T-helper 9 cell (primary cell): Measurements from ENCODE around the gene JTB.

Experiments used
- DNase-seq: peaks from one replicate; pipeline ENCODE4 v3.0.0-alpha.2; 2020

The JTB gene

DNA sequence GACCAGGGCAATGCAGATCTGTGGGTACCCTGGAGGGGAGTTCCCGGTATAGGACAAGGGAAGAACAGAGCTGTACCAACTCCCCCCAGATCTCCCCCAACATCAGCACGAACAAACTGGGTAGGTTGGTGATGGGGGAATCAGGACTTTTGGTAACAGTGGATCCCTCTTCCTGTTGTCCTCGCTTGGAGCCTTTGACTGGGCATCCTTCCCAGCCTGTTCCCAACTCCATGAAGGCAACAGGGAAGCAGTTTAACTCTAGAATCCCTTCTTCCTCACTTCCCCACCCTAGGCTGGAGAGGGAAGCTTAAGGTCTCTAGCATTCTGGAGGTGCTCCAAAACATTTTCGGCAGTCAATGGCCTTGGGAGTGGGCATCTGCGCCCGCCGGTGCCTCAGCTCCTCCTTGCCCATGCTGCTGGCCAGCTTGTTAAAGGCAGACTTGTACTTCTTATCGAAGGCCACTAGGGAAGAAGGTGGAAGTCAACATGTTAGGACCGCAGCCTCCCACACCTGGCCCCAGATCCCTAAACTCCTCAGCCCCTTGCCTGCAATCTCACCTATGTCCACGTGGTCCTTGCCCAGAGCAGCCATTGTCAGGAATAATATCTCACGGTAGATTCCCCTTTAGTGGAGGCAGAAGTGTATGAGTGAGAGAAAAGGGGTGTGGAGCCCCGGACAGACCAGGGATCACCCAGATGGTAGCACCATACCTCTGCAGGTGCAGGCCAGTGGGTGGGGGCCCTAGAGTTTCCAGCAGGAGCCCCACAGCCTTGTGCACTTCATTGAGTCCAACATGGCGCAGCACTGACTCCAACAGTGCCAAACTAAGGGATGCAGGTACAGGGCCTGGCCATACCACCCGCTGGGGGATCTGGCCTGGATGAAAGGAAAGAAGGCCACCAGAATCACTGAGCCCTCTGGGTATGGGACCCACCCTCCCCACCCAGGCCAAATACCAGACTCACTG is 47.2 kb downstream of the JTB start:
- no peak for DNase-seq

DNA sequence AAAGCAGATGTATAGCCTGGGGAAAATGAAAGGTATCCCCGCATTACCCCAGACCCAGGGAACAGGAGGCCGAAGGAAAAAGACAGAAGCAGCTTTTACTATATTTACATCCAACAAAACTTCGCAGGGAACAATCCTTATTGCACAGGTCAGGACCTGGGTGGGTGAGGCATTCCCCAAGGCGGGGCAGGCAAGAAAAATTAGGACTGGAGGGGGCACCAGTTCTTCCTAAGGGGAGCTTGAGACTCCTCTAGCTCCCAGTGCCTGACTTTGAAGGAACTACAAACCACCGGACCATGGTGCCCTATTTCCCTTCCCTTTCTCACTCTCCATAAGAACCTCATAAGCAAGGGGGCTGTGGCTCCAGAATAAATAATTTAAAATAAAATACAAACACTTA is 48.0 kb downstream of the JTB start:
- DNase-seq, result no peak

DNA sequence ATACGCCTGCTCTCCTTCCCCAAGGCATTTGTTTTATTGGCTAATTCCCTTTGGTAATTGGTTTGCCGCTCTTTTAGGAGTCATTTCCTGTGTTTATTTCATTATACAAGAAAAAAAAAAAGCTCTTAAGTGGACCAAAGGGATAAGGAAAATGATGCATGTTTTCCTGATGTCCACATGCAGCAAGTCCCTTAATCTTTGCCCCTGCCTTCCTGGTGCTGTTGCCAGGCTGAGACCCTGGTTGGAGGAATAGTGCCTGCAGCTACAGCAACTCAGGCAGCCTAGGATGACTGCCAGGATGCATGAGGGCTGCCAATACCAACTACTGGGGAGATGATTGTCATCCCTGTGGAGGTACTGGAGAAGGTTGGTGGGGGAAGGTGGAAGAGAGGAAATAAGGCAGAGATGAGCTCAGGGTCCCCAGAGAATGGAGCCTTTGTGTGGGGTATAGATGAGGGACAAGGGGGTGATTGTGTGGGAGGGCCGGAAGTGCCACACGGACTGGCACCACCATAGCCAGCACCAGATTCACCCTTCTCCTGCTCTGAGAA is 48.6 kb downstream of the JTB start:
- no peak for DNase-seq

DNA sequence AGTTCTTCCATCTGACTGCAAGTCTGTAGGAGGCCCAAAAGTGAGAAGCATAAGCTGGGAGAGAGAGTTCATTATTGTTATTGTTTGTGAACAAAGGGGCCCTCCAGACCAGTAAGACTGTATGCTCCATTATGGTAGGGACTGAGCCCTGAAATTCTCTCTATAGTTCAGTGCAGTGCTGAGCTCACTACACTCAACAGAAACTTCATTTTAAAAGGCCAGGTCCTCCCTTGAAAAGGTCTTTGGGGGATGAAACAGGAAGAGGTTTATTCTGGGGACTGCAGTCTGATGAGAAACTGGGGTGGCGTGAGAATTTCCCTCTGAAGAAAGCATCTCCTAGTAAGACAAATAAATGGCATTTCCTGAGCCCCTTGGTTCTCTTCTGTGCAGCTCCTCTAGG is 49.2 kb downstream of the JTB start:
- DNase-seq, result no peak

DNA sequence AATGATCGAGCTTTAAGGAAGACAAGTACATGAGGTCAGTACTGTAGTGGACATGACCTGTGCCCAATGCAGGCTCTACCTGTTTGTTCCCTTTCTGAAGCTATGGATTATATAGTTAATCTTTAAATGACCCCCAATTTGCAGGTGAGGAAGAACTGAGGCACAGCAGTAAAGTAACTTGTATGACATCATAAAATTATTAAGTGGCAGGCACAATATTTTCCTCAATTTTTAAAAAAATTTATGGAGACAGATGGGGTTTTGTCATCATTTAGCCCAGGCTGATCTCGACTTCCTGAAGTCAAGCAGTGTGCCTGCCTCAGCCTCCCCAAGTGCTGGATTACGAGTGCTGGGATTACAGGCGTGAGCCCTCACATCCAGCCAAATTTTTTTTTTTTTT is 51.1 kb downstream of the JTB start:
- DNase-seq, result no peak
